Measurements from ENCODE around the gene KCMF1. TPM values are rescaled to one million over a fixed set of nuclear protein-coding genes. Genes with fewer than 3 reads are reported as not detected.

The KCMF1 gene
- total and polyA plus RNA-seq, 2 of the 13 experiments (the other 11 are each of a cell fraction or from before 2014, with no cell fraction given) = 62.1 to 116 TPM

DNA sequence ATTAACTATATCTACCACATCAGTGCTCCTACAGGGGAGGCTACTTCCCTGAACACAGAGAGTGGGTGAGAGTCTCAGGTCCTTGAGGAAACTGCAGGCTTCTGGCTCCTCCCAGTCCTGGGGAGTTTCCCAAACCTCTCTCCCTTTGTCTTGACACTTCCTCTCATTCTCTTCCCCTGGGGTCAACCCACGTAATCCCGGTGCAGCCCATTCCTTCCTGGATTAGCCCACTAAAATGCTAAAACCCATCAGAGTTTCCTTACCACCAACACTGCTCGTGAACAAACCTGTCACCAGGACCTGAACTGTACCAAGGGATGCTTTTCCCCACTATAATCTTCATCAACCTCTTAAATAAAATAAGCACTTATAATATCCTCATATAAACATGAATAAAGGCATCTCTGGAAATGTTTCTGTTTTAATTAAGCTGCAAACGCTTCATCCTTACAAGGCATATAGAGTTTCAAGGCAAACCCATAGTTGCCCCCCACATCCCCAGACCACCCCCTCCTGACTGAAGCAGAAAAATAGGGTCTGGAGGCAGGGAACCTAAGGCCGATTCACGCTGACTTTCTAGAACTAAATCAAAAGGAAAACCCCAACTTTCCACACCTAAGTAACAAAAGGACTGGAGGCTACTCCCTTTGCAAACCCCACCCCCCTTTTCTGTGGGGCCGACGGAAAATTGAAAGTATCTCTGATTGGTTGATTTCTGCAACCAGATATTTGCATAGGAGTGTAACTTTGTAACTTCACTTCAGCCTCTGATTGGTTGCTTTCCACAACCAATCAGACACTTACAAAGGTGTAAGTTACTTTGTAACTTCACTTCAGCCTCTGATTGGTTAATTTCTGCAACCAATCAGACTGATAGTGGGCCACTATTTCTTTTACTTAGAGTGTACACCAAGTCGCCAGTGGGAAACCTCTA lies 46.5 kb upstream of the KCMF1 start (continued):
- TF ChIP-seq ARNT2 (CRISPR knock-in tag; IDR thresholded peaks at IDR 0.05; ENCODE audit: low read depth) (no peak), PITX1 (CRISPR knock-in tag; IDR thresholded peaks at IDR 0.05) (no peak), POLR2A (IDR thresholded peaks at IDR 0.05; ENCODE audit: insufficient read depth in 1 of 2, low read depth in 2 of 2, low read length in 2 of 2) (0 out of 4 replicates have a peak, but pooled peaks of 1 of the 2 experiments have one; percentile 15), ZNF296 (CRISPR knock-in tag; conservative IDR thresholded peaks at IDR 0.05) (no peak), ZFP36L2 (CRISPR knock-in tag; IDR thresholded peaks at IDR 0.05) (no peak), ZNF12 (CRISPR knock-in tag; IDR thresholded peaks at IDR 0.05) (no peak), GFI1 (CRISPR knock-in tag; IDR thresholded peaks at IDR 0.05; ENCODE audit: borderline replicate concordance) (no peak), ETV5 (CRISPR knock-in tag; IDR thresholded peaks at IDR 0.05; ENCODE audit: borderline replicate concordance) (no peak), ZNF747 (CRISPR knock-in tag; IDR thresholded peaks at IDR 0.05; ENCODE audit: borderline replicate concordance) (no peak; the same call in 1 of the 2 replicates), ZSCAN21 (CRISPR knock-in tag; IDR thresholded peaks at IDR 0.05; ENCODE audit: borderline replicate concordance) (no peak), ZNF124 (CRISPR knock-in tag; IDR thresholded peaks at IDR 0.05) (0 out of 2 replicates have a peak, but pooled peaks have one; percentile 4), ZC3H13 (CRISPR knock-in tag; IDR thresholded peaks at IDR 0.05) (no peak), ZNF383 (CRISPR knock-in tag; IDR thresholded peaks at IDR 0.05; ENCODE audit: borderline replicate concordance) (no peak), ZNF782 (CRISPR knock-in tag; IDR thresholded peaks at IDR 0.05; ENCODE audit: borderline replicate concordance) (no peak), KLF9 (CRISPR knock-in tag; IDR thresholded peaks at IDR 0.05; ENCODE audit: low read depth) (no peak), CHD2 (IDR thresholded peaks at IDR 0.05; ENCODE audit: low read depth, low read length) (no peak), RFX1 (IDR thresholded peaks at IDR 0.05) (no peak)
- TF ChIP-seq, protein P1, sequence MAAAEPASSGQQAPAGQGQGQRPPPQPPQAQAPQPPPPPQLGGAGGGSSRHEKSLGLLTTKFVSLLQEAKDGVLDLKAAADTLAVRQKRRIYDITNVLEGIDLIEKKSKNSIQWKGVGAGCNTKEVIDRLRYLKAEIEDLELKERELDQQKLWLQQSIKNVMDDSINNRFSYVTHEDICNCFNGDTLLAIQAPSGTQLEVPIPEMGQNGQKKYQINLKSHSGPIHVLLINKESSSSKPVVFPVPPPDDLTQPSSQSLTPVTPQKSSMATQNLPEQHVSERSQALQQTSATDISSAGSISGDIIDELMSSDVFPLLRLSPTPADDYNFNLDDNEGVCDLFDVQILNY (CRISPR knock-in tag; conservative IDR thresholded peaks at IDR 0.05) = no peak
- TF ChIP-seq, protein P2, sequence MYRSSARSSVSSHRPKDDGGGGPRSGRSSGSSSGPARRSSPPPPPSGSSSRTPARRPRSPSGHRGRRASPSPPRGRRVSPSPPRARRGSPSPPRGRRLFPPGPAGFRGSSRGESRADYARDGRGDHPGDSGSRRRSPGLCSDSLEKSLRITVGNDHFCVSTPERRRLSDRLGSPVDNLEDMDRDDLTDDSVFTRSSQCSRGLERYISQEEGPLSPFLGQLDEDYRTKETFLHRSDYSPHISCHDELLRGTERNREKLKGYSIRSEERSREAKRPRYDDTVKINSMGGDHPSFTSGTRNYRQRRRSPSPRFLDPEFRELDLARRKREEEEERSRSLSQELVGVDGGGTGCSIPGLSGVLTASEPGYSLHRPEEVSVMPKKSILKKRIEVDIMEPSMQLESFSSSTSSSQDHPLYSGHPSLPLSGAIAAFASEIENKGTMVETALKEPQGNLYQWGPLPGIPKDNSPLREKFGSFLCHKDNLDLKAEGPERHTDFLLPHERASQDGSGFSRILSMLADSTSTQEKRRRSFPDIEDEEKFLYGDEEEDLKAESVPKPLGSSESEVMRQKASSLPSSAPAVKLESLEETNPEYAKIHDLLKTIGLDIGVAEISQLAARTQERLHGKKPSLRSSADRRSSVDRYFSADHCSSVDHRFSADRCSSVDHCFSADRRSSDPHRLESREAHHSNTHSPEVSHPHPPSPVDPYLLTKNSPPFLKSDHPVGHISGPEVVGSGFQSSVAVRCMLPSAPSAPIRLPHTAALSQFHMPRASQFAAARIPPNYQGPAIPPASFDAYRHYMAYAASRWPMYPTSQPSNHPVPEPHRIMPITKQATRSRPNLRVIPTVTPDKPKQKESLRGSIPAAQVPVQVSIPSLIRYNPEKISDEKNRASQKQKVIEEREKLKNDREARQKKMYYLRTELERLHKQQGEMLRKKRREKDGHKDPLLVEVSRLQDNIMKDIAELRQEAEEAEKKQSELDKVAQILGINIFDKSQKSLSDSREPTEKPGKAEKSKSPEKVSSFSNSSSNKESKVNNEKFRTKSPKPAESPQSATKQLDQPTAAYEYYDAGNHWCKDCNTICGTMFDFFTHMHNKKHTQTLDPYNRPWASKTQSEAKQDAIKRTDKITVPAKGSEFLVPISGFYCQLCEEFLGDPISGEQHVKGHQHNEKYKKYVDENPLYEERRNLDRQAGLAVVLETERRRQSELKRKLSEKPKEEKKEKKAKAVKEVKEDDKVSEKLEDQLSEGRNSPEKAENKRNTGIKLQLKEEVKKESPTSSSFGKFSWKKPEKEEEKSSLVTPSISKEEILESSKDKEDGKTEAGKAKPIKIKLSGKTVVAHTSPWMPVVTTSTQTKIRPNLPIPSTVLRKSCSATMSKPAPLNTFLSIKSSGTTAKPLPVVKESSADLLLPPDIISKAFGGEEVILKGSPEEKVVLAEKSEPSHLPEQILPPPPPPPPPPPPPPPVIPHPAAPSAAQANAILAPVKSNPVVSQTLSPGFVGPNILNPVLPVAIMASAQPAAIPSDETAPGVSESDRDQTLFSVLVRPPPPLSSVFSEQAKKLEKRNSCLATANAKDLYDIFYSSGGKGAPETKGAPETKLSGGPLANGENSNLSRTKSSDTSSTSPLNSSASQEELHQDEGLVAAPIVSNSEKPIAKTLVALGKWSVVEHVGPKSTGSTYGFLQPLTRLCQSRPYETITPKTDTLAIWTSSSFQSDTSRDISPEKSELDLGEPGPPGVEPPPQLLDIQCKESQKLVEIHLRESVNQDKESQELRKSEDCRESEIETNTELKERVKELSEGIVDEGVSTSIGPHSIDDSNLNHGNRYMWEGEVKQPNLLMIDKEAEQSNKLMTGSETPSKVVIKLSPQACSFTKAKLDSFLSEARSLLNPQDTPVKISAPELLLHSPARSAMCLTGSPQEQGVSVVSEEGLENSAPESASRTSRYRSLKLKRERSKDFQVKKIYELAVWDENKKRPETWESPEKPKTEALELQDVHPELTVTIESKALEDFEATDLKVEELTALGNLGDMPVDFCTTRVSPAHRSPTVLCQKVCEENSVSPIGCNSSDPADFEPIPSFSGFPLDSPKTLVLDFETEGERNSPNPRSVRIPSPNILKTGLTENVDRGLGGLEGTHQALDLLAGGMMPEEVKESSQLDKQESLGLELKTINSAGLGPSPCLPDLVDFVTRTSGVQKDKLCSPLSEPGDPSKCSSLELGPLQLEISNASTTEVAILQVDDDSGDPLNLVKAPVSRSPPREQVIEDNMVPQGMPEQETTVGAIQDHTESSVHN (CRISPR knock-in tag; IDR thresholded peaks at IDR 0.05) = no peak
- TF ChIP-seq, protein P3, sequence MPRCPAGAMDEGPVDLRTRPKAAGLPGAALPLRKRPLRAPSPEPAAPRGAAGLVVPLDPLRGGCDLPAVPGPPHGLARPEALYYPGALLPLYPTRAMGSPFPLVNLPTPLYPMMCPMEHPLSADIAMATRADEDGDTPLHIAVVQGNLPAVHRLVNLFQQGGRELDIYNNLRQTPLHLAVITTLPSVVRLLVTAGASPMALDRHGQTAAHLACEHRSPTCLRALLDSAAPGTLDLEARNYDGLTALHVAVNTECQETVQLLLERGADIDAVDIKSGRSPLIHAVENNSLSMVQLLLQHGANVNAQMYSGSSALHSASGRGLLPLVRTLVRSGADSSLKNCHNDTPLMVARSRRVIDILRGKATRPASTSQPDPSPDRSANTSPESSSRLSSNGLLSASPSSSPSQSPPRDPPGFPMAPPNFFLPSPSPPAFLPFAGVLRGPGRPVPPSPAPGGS (CRISPR knock-in tag; IDR thresholded peaks at IDR 0.05) = 0 out of 2 replicates have a peak, but pooled peaks have one; percentile 14
